DOHH2 (cell line): ENCODE data around the gene MYO1D.

Experiments
- H3F3A ChIP-seq: fragments of 200-600 bp; sonication (generic), shearing (Covaris generic); 2 replicates; pipeline ENCODE4 v1.6.0; 2016; ENCODE audit warnings: antibody characterized with exemption, mild to moderate bottlenecking; ENCODE audit not compliant: control insufficient read depth, insufficient read depth
- H3K27ac ChIP-seq: fragments of 200-600 bp; sonication (generic); 2 replicates; pipeline ENCODE4 v1.5.1; 2014; ENCODE audit warnings: low read depth, mild to moderate bottlenecking, low read length, moderate library complexity
- H3K27me3 ChIP-seq: fragments of 200-600 bp; sonication (generic); 2 replicates; pipeline ENCODE4 v1.6.1; 2014; ENCODE audit warnings: mild to moderate bottlenecking, low read length, mixed read lengths; ENCODE audit not compliant: control insufficient read depth
- H3K36me3 ChIP-seq: fragments of 200-600 bp; sonication (generic); 2 replicates; pipeline ENCODE4 v1.6.1; 2014; ENCODE audit warnings: mild to moderate bottlenecking, low read length, moderate library complexity, mixed read lengths; ENCODE audit not compliant: control insufficient read depth
- H3K4me1 ChIP-seq: fragments of 200-600 bp; sonication (generic); 2 replicates; pipeline ENCODE4 v1.6.1; 2014; ENCODE audit warnings: mild to moderate bottlenecking, low read length, mixed read lengths; ENCODE audit not compliant: control insufficient read depth
- H3K4me2 ChIP-seq: fragments of 200-600 bp; sonication (generic); 2 replicates; pipeline ENCODE4 v1.6.0; 2014; ENCODE audit warnings: mild to moderate bottlenecking, low read length, moderate library complexity
- H3K4me3 ChIP-seq: fragments of 200-600 bp; sonication (generic); 2 replicates; pipeline ENCODE4 v1.5.1; 2014; ENCODE audit warnings: mild to moderate bottlenecking, low read length, mixed read lengths
- H3K79me2 ChIP-seq: fragments of 200-600 bp; sonication (generic); 2 replicates; pipeline ENCODE4 v1.6.1; 2014; ENCODE audit warnings: mild to moderate bottlenecking, low read length, mixed read lengths; ENCODE audit not compliant: control insufficient read depth
- H3K9me2 ChIP-seq: fragments of 200-600 bp; sonication (generic); replicated peaks from 2 replicates; pipeline ENCODE4 v1.6.1; 2014; ENCODE audit warnings: mild to moderate bottlenecking, low read length, mixed read lengths; ENCODE audit not compliant: control insufficient read depth
- H3K9me3 ChIP-seq: fragments of 200-600 bp; sonication (generic); 2 replicates; pipeline ENCODE4 v1.6.1; 2014; ENCODE audit warnings: antibody characterized with exemption, low read length, mixed read lengths; ENCODE audit not compliant: control insufficient read depth, insufficient read depth
- H4K20me1 ChIP-seq: fragments of 200-600 bp; sonication (generic); 2 replicates; pipeline ENCODE4 v1.6.0; 2014; ENCODE audit warnings: low read depth, mild to moderate bottlenecking, antibody characterized with exemption, low read length, moderate library complexity; ENCODE audit not compliant: control insufficient read depth, insufficient read depth
- EZH2phosphoT487 ChIP-seq: fragments of 200-600 bp; sonication (generic); IDR thresholded peaks from 2 replicates; pipeline ENCODE4 v1.6.1; 2017; ENCODE audit warnings: borderline replicate concordance, mild to moderate bottlenecking, antibody characterized with exemption, low read length, moderate library complexity, mixed read lengths
- TF ChIP-seq, protein P1 (sequence below): fragments of 200-600 bp; sonication (generic); IDR thresholded peaks from one replicate; pipeline ENCODE4 v1.5.1; 2014; ENCODE audit warnings: antibody characterized with exemption, mild to moderate bottlenecking, low read depth, low read length; ENCODE audit not compliant: poor library complexity, severe bottlenecking

The MYO1D gene

DNA sequence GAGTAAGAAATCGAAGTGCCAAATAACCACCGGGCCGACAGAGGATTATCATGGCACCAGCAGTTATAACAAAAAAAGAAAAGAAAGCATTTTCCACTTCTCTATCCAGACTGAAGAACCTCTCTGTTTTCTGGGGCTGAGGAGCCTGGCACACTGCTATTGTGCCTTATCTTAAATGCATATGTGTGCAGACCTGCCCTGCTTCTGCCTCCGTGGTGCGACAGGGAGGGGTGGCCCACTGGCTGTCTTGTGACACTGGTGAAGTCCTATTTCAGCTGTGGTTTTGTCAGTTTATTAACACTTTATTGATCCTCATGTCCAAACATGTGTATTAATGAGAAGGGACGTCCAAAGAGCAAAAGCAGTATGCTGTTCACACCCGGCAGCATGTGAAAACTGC is 334.7 kb downstream of the MYO1D start:
- no peaks in the 10 kb centered on the region for H3K4me1 ChIP-seq
- no peaks in the 10 kb centered on the region for H3K27me3 ChIP-seq
- H3K79me2 ChIP-seq, result no peaks in the 10 kb centered on the region
- no peaks in the 10 kb centered on the region for H3K9me3 ChIP-seq
- TF ChIP-seq, protein P1, sequence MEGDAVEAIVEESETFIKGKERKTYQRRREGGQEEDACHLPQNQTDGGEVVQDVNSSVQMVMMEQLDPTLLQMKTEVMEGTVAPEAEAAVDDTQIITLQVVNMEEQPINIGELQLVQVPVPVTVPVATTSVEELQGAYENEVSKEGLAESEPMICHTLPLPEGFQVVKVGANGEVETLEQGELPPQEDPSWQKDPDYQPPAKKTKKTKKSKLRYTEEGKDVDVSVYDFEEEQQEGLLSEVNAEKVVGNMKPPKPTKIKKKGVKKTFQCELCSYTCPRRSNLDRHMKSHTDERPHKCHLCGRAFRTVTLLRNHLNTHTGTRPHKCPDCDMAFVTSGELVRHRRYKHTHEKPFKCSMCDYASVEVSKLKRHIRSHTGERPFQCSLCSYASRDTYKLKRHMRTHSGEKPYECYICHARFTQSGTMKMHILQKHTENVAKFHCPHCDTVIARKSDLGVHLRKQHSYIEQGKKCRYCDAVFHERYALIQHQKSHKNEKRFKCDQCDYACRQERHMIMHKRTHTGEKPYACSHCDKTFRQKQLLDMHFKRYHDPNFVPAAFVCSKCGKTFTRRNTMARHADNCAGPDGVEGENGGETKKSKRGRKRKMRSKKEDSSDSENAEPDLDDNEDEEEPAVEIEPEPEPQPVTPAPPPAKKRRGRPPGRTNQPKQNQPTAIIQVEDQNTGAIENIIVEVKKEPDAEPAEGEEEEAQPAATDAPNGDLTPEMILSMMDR, result no peak
- TF ChIP-seq EZH2phosphoT487, result no peak
- no peak overlapping the region for H3K4me3 ChIP-seq
- no peak overlapping the region for H3K27ac ChIP-seq
- no peak overlapping the region for H3K4me2 ChIP-seq
- H3F3A ChIP-seq, result no peaks in the 10 kb centered on the region
- H4K20me1 ChIP-seq, result no peaks in the 10 kb centered on the region
- H3K9me2 ChIP-seq, result no peaks in the 10 kb centered on the region
- H3K36me3 ChIP-seq, result no peaks in the 10 kb centered on the region

DNA sequence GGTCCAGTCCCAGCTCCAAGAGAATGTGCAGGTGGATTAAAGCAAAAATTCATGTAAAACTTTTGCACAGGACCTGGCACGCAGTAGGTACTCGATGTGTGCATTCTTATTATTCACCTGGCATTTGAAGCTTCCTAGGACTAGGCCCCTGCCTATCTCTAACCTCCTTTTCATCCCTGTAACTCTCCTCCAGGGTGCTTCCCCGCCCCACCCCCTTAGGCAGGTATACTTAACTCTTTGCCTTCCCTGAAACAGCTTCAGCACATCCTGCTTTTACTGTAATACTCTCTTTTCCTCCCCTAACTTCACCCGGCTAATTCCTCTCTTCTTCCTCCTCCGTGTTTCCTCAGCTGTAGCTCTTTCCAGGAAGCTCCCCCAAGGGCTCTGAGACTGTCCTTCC is 335.3 kb downstream of the MYO1D start:
- no peak overlapping the region for H3K4me2 ChIP-seq

DNA sequence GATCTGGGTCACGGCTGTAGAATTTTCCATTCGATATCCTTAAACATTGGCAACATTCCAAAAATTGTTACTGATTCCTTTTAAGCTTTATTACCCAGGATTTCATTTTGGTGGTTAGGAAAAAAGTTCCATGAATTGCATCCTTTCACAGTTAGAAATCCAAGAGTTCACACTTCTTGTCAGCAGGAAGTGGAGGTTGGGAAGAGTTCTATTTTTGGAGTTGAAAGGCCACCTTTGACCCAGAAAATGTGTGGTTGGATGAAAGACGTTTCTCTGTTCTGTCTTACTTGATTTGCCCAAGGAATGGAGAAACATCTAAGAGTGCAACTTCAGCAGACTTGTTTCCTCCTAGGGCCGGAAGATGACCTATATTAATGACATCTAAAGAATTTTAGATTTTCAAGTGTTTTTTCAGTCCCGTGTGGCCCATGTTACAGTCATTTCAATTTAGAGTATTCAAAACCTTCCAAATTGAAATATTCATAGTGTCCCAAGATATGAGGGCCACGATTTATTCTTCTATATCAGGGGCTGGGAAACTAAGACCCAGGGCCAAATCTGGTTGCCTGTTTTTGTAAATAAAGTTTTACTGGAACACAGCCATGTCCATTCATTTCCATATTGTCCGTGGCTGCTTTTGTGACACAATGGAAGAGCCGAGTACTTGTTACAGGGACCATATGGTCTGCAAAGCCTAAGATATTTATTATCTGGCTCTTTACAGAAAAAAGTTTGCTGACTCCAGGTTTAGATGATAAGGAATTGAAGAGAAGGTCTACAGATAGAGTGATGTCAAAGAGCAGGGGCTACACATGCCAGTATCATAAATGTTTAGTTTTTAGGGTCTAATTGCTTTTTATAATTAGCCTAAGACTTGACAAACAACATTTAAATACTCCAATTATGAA is 339.9 kb downstream of the MYO1D start:
- Histone ChIP-seq H3F3A (no peaks in the 10 kb centered on the region), H3K79me2 (no peaks in the 10 kb centered on the region), H3K9me2 (no peaks in the 10 kb centered on the region), H3K9me3 (no peaks in the 10 kb centered on the region), H3K36me3 (no peaks in the 10 kb centered on the region), H4K20me1 (no peaks in the 10 kb centered on the region), H3K27ac (no peak overlapping the region), H3K4me2 (no peak overlapping the region), H3K4me3 (no peak overlapping the region), H3K4me1 (no peaks in the 10 kb centered on the region), H3K27me3 (peaks cover 17% of the 10 kb centered on the region)
- TF ChIP-seq, protein P1, result no peak
- TF ChIP-seq EZH2phosphoT487, result no peak

More for the DNA sequence above, 335.3 kb downstream of the MYO1D start:
- no peaks in the 10 kb centered on the region for H3K36me3 ChIP-seq
- no peaks in the 10 kb centered on the region for H3K9me3 ChIP-seq
- H3K4me1 ChIP-seq, result no peaks in the 10 kb centered on the region
- H3F3A ChIP-seq, result no peaks in the 10 kb centered on the region
- H3K9me2 ChIP-seq, result no peaks in the 10 kb centered on the region
- no peaks in the 10 kb centered on the region for H3K79me2 ChIP-seq
- H3K27me3 ChIP-seq, result no peaks in the 10 kb centered on the region
- no peaks in the 10 kb centered on the region for H4K20me1 ChIP-seq
- H3K27ac ChIP-seq, result no peak overlapping the region
- TF ChIP-seq EZH2phosphoT487, result no peak
- TF ChIP-seq, protein P1, result no peak
- H3K4me3 ChIP-seq, result no peak overlapping the region
